Stimulated activated CD4-positive, alpha-beta T cell treated with anti-CD3 and anti-CD28 coated beads, Interleukin-15, amount 100 ng/mL, for 24 hours (primary cell): Measurements from ENCODE around the gene NDST1.
"Not testable (repeated sequence)": the region's sequence is repeated elsewhere in the genome, so short reads cannot be mapped to it uniquely, and the experiment has no call there.

Source experiments
- DNase-seq: peaks from one replicate; pipeline ENCODE4 v3.0.0-alpha.2; 2020

NDST1 gene

GRCh38 chr5:150507474-150508276, at the start of gene NDST1:
NDST1 (plus strand) TSS chr5:150508131; CDS start chr5:150521255, 13,124 bp downstream.
- no peak for DNase-seq

- peak; percentile 90 for DNase-seq
These were observed 49.0 kb upstream of the NDST1 start for GRCh38 chr5:150458802-150459557.

- DNase-seq: no peak
These were observed 47.1 kb upstream of the NDST1 start for GRCh38 chr5:150460781-150461180.

DNA sequence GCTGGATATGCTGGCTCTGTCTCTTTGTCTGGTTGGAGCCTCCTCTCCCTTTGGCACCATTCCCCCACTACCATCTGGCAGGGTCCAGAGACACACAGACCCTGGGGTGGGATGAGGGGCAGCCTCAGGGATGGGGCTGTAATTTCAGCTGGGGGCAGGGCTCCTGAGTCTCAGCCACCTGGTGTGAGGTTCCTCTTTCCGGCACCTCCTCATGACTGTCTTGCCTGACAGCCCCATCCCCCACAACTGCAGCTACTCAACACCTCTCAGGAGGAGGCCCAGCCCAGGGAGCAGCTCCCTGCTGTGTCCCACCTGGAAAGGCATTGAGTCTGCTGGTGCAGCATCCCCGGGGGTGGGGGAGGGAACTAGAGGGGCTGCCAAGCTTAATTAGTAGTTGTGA, 46.7 kb upstream of the NDST1 start:
- peak; percentile 11 for DNase-seq

- DNase-seq: no peak
These were observed 43.3 kb upstream of the NDST1 start for GRCh38 chr5:150464554-150465012.

GRCh38 chr5:150465927-150466326, 42.0 kb upstream of the NDST1 start:
- no peak for DNase-seq

DNA sequence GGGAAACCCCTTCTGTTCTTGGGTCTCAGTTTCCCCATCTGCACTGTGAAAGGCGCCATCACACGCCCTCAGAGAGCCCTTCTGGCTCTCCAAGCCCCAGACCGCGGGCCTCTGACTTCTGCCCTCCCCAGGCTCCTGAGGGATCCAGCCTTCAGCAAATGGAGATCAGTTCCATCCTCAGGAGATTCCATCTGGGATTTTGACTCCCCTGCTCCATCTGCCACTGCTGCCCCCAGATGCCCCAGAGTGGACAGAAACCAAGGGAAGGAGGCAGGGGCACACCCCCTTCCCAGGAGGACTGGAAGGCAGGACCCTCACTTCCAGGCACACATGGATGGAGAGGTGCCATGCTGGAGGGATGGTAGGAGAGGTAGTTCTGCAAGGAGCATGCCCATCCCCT, 39.7 kb upstream of the NDST1 start:
- no peak for DNase-seq

DNA sequence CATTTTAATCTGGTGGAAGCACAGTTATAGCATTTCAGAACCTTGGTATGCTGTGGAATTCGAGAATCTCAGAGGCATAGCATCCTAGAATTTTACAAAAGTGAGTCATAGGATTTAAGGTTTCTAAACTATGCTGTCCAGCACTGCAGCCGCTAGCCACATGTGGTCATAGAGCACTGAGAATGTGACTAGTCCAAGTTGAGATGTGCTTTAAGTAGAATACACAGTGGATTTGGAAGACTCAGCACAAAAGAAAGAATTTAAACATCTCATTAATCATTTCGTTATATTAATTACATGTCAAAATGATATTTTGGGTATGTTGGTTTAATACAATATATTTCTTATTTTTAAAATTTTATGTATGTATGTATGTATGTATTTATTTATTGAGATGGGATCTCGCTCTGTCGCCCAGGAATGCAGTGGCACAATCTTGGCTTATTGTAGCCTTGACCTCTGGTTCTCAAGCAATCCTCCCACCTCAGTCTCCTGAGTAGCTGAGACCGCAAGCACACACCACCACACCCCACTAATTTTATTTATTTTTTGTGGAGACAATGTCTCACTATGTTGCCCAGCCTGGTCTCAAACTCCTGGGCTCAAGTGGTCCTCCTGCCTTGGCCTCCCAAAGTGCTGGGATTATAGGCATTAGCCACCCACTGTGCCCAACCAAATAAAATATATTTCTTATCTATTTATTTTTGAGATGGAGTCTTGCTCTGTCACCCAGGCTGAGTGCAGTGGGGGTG, 38.0 kb upstream of the NDST1 start:
- no peak for DNase-seq

- no peak for DNase-seq
These were observed 34.1 kb upstream of the NDST1 start for GRCh38 chr5:150473673-150474358.

- DNase-seq: not testable (repeated sequence)
These were observed 31.4 kb upstream of the NDST1 start for GRCh38 chr5:150476568-150476967.

- DNase-seq: no peak
These were observed 28.5 kb upstream of the NDST1 start for GRCh38 chr5:150479416-150479815.

- no peak for DNase-seq
These were observed 26.3 kb upstream of the NDST1 start for GRCh38 chr5:150481708-150481965.

DNA sequence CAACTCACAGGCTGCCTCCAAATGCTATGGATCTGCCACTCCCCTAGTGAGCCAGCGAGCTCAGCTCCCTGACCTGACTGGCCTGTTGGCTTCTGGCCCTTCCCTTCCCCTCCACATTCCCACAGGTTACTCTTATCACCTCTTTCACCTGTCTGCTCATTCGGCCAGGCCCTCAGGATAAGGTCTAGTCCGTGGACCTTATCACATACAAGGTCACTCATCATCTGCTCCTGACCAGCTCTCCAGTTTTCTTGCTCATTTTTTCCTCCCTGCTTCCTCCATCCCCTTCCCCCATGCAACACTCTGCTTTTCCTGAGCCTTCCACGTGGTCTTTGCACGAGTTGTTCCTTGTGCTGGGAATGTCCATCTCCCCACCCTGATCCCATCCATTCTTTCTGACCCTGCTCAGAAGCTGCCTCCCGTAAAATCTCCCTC, 25.9 kb upstream of the NDST1 start:
- DNase-seq: no peak

DNA sequence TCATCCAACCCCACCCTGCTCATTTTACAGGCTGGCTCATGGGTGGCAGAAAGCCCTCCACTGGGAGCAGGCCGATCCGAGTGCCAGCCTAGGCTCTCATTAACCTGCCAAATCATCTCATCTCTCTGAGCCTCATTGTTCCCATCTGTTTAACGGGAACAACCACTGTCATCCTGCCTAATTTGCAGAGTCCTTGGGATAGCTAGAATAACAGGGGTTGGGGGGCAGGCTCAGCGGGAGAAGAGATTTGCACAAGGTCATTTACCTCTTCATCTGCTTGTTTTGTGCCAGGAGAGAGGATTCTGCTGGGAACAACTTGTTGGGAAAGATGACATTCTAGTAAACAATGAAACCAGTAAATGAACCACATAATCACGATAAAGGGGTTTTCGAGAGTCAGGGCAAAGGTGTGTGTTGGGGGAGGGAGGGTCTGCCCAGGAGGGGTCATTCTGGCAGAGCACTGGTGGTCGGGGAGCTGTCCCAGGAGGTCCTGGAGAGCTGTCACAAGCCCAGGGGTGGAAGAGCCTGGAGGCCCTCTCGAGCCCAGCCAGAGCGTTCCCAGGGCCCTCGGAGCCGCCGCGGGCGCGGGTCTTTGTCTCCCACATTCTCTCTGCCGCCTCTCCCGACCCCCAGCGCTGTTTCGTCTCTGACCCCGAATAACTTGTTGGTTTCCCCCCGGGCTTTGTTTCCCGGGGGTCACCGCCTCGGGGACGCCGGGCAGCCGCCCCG, 22.8 kb upstream of the NDST1 start:
- DNase-seq: no peak

DNA sequence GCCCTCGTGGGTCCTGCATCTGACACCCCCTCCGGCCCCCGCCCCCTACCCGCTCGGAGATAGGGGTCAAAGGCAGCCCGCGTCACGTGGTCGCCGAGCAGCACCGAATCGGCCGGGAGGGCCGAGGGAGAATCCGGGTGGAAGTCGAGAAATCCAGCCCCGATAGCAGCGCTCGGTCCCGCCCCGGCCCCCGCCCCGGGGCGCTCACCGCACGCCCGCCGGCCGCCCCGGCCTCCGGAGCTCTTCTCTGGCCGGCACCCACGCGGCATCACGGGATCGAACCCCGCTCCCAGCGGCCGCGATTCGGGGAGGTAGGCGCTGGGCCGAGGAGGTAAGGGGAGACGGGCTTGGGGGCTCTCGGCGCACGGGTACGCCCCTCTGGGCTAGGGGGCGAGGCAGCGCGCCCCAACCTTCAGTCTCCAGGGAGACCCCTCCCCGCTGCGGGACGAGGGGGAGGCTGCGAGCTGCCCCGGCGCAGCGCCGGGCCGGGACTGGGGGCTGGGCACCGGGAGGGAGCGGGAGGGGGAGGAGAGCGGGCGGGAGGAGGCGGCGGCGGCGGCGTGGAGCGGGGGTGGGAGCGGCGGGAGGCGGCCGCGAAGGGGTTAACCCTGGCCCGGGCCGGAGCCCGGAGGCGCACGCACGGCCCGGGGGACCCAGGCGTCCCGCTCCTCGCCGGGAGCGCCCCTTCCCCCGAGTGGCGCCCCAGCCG, 22.1 kb upstream of the NDST1 start:
- DNase-seq: peak; percentile 53

GRCh38 chr5:150486402-150487198, 21.3 kb upstream of the NDST1 start:
- DNase-seq: peak; percentile 49

DNA sequence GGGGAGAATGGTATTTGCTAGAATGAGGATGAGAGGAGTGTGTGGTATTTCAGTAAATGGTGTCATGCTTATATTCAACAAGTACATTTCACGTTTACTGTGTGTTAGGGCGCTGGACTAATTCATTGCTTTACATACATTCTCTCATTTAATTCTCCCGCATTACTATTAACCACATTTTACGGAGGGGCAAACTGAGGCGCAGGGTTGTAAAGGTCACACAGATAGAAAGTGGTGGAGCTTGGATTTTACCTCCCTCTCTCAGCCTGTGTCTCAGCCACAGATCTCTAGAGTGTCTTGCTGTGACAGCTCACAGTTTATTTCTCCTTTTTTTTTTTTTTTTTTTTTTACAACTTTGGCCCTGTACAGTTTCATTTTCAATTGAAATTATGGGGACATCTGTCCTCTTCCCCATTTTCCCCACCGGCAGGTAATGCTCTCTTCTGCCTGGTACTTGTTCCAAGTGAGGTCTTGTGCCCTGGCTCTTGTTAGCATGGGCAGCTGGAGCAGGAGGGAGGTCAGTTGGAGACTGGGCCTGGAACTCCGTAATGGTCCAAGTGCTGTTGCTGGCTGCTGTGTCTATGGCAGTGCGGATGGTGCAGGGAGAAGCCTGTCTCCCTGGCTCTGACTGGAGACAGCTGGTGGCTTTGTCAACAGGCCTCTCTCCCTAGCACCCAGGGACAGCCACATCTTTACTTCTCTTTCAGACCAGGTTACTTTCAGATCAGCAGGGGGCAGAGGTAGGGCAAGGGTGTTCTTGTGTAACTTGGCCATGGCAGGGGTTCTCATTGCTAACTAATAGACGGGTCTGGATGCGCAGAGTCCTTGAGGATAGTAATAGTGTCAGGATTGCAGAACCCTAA, 20.5 kb upstream of the NDST1 start:
- DNase-seq: no peak

GRCh38 chr5:150488519-150489359, 19.2 kb upstream of the NDST1 start:
- DNase-seq: no peak
